ENCODE data around the gene PDZD2.
"Not testable (repeated sequence)": the region's sequence is repeated elsewhere in the genome, so short reads cannot be mapped to it uniquely, and the experiment has no call there.

The PDZD2 gene

DNA sequence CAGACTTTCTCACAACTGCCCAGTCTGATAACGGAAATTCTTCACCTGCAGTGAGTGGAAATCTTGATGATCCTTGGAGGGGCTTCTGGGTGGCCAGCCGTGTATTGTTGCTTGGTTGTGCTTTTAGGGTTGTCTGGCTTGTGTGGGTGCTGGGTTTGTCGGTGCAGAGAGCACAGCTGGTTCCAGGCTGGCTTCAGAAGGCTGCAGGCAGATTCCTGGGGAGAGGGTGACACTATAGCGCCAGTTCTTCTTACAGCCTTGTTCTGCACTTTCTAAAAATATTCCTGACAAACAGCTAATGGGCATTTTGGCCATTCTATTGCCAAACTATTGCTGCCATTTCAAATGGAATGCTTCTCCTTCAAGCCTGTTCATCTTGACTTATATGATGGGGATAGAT, 99.3 kb downstream of the PDZD2 start:
- no peak for DNase-seq

DNA sequence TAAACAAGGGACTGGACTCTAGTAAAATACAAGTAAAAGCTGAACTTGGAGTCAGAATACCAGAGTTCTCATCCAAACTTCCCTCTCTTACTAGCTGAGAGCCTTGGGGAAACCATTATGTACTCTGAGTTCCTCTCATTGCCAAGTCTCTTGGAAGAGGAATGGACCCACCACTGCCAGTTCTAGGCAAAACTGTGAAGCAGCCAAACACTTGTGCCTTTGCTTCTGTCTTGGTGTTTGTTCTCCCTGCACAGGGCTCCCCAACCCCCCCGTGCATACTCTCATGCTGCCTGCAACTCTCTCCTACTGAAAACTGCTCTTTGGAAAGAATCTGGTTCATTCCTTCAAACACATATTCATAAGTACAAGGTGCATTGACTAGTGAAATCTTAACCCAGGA, 102.6 kb downstream of the PDZD2 start:
- DNase-seq, result no peak

DNA sequence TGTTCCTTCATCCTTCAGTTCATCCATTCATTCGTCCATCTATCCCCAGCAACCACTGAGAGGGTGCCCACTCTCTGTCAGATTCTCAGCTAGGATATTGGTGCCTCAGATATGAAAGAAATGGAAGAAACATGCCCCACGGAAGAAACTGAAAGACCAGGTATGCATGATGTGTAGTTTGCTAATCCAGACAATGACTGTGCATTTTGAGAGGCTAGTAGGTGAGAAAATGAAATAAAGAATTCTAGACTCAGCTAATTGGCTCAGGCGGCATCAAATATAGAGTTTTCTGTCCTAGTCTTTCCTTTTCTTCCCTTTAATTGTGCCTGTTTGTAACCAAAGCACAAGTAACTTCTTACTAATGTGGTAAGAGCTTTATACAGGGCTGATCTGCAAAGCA, 104.7 kb downstream of the PDZD2 start:
- no peak for DNase-seq

DNA sequence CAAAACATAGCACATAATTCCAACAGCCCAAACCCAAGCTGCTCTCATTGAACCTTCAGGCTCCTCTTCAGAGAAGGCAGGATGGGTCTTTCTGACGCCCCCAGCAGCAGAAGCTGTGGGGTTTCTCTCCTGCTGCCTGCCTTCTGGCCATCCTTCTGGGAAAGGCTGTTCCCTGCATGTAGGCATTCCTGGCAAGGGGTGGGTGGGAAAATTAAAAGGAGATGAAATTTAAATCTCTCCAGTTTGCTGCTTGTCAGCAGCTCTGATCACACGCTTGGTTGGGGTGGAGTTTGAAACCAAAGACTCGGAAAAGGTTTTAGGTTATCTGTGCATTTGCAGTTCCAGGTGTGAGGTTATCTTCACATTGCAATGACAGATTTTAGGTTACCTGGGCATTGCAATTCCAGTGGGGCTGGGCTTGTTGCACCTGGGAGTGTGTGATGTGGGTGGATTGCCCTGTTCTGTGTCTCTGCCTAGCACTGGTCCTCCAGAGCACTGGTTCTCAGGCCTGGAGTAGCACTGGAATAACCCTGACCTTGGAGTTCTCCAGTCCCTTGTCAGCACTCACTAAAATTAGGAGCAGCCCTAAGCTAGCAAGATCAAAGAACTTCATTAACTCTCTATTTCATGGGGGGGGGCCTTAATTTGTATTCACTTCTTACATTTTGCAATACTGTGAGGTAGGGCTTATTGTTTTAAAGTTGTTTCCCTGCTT, 109.7 kb downstream of the PDZD2 start:
- no peak for DNase-seq

DNA sequence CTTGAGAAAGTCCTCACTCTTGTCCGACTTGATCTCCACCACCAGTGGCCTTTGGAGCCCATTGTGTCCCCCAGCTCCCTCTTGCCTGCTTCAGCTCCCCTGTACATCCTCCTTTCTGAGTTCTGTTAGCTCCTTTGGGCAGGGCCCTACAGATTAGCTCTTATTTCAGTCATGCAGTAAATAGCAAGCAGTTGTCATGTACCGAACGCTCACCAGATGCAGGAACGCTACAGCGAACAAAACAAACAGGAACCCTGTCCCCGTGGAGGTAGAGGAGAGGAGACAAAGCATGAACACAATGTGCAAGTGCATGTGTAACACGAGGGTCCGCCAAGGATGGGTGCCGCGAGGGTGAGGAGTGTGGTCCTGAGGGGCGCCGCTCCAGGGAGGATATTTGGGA, 111.3 kb downstream of the PDZD2 start:
- DNase-seq, result no peak

DNA sequence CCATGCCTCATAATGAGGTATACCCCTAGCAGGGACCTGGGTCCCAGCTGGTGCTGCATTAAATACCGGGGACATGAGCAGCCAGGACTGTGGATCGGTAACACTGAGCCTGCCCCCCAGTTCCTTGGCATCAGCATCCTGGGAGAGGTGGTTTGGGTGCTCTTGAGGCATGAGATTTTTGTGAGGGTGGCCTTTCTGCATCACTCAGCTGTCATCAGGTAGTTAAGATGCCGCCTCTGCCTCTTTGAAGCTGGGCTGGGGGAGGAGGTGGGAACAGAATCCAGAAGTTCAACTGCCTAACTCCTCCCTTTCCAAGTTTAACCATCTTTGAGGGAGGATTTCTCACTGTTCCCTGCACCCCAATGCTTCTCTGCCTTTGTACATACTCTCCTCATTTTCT, 112.7 kb downstream of the PDZD2 start:
- no peak for DNase-seq

DNA sequence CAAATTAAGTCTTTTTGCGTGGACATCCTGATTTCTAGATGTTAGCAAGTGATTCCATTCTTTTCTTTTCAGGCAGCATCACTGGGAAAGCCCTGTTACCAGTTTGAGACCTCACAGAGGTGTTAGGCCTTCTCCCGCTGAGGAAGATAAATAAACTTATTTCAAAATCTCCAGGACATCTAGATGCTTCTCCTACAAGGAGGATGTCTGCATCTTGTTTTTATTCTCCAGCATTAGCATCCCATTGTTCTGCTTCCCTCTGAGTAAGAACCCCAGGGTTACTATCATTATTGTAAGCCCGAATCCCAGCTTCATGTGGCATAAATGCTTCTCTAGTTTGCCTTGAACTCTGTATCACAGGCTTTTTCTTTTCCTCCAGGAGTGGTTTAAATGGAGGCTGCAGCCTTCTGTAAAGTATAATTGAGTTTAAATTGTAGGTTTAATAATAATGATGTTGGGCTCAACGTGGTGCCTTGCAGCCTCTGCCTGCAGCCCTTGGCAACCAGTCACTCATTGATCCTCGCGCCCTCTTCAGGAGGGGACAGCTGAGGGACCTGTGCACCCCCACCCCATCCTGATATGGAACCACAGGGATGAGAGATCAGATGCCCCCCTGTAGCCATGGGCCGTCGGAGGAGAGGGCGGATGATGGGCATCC, 114.9 kb downstream of the PDZD2 start:
- no peak for DNase-seq

DNA sequence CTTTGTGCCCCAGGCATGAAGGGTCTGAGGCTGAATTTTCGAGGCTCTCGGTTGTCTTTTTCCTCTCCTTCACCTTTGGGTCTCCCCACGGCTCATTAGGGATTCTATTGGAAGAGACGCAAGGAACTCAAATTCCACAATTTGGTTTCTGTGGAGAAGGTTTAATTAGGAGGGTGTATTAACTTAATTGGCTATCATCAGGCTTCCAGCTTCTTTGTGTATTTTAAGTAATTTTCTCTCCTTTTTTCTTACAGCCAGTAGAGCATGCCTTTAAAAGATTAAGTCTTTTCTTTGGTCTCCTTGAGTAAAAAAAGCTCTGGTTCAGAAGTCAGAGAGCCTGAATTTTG, 115.4 kb downstream of the PDZD2 start:
- DNase-seq, result no peak

DNA sequence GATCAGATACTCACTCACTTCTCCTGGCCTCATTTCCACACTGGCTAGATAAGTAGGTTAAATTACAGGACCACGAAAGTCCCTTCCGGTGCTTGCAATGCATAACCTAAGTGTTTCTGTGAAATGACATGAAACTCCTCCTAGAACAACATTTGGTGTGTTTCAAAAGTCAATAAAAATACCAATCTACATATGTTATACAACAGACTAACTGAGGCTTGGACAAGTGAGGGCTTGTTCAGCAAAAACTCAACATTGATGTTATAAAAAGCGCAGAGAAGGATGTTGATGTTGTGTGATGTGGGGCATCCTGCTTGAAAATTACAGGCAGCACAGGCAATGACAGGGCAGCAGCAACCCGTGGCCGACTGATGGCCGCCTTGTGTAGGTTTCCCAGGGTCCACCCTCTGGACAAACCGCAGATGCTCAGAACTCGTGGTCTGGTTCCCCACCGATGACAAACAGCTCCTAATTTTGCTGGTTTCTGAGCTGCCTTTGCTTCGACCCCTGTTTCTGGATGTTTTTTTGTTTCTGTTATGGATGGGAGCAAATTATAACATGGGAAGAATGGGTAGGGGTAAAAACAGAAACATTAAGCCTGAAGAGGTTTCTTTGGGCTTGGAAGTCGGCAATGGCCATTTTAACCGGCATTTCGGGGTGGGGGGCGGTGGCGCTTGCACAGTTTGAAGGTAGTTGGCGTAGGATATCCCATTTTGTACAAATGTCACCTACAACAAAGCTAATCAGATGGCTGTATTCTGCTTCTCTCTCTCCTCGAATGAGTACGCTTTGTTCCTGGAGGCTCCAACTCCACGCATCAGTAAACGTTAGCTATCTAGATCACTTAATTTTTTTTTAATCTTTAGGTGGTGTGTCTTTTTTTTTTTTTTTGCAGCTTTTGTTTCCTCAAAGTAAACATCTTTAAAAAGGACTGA, 116.1 kb downstream of the PDZD2 start:
- no peak for DNase-seq

DNA sequence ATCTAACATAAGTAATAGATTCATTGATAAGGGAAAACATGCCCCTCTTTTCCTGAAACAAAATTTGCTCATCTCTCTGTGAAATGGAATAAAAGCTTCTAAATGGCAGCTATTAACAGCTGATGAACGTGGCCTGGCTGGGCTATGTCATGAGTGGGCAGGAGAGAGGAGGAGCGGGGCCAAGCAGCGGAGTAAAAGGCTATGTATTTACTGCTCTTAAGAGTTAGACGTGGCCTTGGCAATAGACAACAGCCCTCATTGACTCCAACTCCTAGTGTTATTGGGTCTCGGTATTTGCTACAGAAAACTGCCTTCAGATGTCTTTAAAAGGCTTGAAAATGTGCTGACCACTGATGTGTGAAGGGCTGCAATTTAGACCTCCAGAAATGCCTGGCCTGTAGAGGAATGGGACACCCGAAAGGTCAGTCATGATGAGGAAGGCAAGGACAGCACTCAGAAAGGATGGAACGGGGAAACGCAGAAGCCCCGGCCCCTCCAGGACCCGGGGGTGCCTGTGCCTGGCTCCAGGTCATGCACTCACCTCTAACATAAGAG, 116.8 kb downstream of the PDZD2 start:
- DNase-seq, result no peak

DNA sequence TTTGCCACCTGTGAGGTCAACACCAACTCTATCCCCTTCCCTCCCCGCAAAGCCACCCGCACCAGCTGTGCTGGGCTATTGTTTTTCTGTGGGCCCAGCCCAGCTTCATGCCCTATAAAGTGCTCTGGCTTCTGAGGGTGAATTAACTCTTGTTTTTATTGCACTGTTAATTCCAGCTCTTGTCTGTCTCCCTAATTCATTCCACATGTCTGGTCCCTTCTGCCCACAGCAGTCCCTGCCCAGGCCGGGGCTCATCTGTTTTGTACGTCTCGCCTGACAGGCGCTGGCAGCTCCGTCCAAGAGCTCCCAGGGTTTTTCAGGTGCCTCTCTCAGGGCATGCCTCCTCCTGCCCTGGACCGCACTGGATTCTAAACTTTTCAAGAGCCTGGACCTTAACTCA, 118.9 kb downstream of the PDZD2 start:
- no peak for DNase-seq

DNA sequence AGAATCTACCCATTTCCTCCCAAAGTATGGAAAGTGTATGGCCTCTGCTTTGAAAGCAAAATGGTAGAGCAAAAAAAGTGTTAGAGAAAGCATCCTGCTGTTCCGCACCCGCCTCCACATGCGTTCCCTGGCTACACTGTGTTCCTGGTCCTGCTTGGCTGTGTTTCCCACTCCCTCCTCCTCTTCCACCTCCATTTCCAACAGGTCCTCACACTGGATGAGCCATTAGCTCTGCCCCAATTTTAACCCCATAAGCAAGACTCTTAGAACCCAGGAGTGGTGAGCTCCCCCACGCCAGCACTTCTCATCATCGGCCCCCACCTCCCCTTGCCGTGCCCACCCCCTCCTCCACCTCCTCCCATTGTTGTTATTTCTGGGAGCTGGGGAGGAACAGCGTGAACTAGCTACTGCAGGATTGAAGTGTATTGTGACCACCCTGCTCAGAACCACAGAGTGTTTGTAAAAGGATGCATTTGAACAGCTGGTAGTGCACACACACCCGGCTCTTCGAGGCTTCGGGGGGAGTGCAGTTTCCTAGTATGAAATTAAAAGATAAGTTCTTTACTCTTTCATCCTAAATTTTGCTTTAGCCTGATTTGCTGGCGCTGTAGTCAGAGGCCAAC, 120.0 kb downstream of the PDZD2 start:
- DNase-seq, result no peak

DNA sequence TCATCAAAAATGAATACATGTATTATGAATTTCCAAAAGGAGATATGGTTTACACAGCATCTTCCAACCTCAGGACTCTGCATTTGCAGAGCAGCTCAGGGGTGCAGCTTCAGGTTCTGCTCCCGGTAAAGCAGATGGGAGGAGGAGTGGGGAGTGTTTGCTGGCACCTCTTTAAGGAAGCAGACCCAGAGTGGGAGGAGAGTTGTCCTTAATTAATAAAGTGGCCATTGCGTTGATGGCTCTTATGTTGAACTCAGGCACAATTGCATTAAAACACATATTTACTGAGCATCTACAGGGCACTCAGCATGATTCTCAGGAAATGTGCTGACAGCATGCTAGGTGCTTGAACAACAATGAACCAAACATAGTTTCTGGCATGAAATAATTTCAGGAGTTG, 121.0 kb downstream of the PDZD2 start:
- DNase-seq, result no peak

DNA sequence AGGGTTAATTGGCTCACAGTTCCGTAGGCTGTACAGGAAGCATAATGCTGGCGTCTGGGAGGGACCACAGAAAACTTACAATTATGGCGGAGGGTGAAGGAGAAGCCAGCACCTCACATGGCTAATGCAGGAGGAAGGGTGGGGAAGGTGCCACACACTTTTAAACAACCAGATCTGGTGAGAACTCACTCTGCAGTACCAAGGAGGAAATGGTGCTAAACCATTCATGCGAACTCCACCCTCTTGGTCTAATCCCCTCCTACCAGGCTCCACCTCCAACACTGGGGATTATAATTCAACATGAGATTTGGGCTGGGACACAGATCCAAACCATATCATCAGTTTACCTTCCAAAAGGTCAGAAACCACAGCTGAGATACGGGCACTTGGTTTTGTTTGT, 122.9 kb downstream of the PDZD2 start:
- no peak for DNase-seq

DNA sequence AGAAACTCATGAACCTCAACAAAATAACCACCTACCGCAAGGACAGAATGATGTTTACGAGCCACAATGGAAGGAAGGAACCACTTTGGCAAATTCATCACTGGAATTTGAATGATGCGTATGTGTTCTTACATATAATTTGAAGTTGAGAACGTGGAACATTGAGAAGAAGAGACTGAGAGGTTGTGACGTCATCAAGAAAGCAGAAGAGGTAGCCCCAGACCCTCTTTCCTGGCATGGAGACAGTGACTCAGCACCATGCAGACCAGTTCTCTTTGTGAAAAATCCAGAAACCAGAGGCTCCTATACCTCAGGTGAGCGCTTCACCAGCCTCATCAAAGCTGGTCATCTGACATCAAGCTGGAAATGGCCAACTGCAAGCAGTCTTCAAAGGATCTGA, 124.5 kb downstream of the PDZD2 start:
- DNase-seq, result no peak

DNA sequence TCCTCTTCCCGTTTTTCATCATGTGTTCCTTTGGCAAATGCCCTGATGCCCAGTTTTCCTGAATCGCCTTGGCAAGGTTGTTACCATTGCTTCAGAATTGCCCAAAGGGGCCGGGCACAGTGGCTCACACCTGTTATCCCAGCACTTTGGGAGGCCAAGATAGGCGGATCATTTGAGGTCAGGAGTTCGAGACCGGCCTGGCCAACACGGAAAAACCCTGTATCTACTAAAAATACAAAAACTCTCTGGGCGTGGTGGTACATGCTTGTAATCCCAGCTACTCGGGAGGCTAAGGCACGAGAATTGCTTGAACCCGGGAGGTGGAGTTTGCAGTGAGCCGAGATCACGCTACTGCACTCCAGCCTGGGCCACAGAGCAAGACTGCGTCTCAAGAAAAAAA, 125.8 kb downstream of the PDZD2 start:
- not testable (repeated sequence) for DNase-seq

DNA sequence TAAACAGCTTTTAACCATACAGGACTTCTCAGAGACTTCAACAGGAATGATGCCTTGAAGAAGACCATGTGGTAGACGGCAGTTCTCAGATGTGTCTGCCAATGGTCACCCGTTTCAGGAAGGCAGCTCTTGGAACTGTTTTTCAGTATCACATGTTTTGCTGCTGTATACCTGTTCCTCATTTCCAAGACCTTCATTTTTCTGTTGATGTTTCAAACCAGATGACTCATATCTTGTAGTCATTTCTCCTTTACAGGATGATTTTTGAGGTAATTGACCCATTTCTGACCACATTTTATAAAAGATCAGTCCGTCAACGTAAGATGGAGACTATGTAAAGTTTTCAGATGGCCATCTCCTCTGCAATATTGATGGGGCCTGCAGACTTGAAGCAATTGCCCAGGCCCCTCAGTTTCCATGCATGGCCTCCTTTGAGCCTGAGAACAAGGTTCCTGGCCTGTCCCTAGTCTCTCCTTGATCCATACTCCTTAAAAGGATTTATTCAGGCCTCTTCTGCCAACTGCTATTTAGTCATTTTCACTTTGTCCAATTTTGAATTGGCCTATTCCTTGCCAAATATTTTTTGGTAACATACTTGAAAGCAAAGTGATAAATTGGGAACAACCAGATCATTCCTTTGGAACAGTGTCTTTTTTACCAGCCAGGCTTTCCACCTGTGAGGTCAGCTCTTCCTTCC, 128.6 kb downstream of the PDZD2 start:
- no peak for DNase-seq

DNA sequence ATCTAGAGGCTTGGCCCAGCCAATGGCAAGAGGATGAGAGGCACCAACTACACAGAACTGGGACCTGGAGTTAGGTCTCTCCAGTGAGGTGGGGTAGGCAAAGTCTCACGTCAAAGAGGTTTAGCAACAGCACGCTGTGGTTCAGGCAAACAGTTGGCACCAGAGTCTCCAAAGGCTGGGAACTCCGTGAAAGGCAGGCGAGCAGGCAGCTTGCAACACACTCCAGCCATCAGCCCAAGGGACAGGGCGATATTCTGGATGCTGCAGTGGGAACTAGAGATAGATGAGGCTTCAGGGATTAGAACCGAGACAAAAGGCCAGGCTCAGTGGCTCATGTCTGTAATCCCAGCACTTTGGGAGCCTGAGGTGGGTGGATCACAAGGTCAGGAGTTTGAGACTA, 129.1 kb downstream of the PDZD2 start:
- no peak for DNase-seq

DNA sequence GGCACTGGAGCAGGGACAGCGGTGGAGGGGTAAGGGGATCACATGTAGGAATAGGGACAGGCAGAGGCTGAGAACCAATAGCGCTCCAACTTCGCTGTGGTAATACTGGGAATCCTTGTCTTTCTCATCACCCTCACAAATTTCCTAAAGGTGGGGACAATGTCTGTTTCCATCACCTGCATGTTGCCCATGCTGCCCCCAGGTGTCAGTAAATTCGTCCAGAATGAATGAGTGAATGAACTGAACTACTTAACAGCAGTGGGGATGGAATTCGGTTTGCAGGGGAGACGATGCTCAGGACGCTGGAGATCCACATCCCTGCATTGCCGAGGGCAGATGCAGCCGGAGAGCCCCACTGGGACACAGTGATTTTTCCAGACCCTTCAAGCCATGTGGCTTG, 129.9 kb downstream of the PDZD2 start:
- DNase-seq, result no peak

DNA sequence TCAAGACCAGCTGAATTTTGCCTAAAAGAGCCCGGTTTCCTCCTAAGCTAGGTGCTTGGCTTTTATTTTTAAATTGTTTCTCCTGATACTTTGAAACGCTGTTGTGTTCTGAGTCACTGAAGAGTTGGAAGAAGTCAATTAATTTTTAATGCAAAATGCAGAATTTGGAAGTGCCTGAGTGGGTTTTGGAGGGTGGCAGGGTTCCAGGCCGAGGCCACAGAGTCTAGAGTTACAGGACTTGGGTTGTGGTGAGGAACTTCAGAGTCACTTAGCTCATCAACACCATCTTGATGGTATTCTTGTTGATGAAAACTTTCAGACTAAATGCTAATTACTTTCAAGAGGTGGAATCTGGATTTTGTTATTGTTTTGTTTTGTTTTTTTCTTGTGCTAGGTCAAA, 130.6 kb downstream of the PDZD2 start:
- DNase-seq, result no peak

DNA sequence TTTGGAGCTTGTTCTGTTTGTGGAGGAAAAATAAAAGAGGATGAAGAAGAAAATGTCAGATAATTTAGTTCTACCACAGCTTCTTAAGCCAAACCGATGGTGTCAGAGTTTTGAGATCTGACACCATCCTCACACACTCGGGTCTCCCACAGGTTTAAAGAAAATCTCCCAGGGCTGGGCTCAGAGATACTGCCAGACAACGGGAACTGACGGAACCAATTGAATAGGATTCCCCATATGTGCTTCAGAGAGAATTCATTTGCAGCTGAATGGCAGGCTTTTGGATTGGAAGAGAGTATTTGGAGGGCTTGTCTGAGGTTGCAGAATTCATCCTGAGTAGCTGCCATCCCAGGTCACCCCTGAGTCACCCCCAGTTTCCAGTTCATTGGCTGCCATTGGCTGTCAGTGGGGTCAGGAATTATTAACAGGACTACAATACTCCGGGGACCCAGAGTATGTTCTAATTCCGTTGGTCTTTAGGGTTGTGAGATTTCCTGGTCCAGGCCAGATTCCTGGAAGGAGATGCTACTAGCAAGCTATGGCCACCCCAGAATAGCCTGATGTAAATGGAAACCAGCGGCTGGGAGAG, 131.3 kb downstream of the PDZD2 start:
- no peak for DNase-seq

DNA sequence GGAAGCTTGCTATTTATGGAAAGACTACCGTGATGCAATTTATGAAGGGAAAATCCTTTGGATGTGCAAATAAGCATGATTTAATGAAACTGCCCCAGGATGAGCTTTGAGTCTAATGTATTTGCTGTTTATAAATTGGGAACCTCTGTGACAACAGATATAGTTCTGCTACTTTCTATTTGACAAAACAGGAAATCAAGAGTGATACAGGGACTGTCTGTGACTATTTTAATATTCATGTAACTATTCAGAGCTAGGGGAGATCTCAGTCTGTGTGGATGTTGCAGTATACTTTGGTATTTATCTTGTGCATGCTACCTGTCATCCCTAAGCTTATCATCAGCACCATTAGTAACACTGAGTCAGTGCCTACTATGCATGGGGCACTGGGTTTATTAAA, 132.1 kb downstream of the PDZD2 start:
- DNase-seq, result no peak

All from activated naive CD4-positive, alpha-beta T cell (primary cell).